SH-SY5Y (cell line): ENCODE results near the gene CTNNA1.

Source experiments
- GATA2 ChIP-seq: IDR thresholded peaks from 2 replicates; pipeline ENCODE4 v1.6.1; 2011; ENCODE audit warnings: mild to moderate bottlenecking, low read depth, low read length
- GATA3 ChIP-seq: IDR thresholded peaks from 2 replicates; pipeline ENCODE4 v1.6.1; 2011; ENCODE audit warnings: low read depth, mild to moderate bottlenecking, low read length, moderate library complexity

- TF ChIP-seq GATA2 (no peak), GATA3 (no peak)
These were observed 90.9 kb downstream of the CTNNA1 start for GRCh38 chr5:138844125-138844461.
